T-helper 1 cell treated with Interleukin-12 subunit alpha and Interleukin-12 subunit beta and Interleukin-4 antibody, amounts not matched to agents 30 μg/mL and 1 μg/mL, for 36 hours (primary cell): ENCODE measurements around the gene CD4.

Experiments used
- H3K27ac Mint-ChIP-seq: one replicate; pipeline ENCODE4 v1.8.0; 2021; ENCODE audit warnings: mild to moderate bottlenecking, mixed read lengths
- H3K27me3 Mint-ChIP-seq: one replicate; pipeline ENCODE4 v1.8.0; 2021; ENCODE audit warnings: low read depth, mixed read lengths
- H3K36me3 Mint-ChIP-seq: one replicate; pipeline ENCODE4 v1.8.0; 2021; ENCODE audit warnings: low read depth, mixed read lengths
- H3K4me1 Mint-ChIP-seq: one replicate; pipeline ENCODE4 v1.8.0; 2021; ENCODE audit warnings: low read depth, mixed read lengths
- H3K4me3 Mint-ChIP-seq: one replicate; pipeline ENCODE4 v1.8.0; 2021; ENCODE audit warnings: mild to moderate bottlenecking, moderate library complexity, mixed read lengths
- H3K9me3 Mint-ChIP-seq: one replicate; pipeline ENCODE4 v1.8.0; 2021; ENCODE audit warnings: mixed read lengths

Gene CD4

GRCh38 chr12:6799147-6799546 is 9.8 kb downstream of the CD4 start:
- Mint-ChIP-seq H3K27ac (no peak overlapping the region), H3K27me3 (no peaks in the 10 kb centered on the region), H3K4me3 (no peak overlapping the region), H3K9me3 (no peaks in the 10 kb centered on the region), H3K36me3 (peaks cover 57% of the 10 kb centered on the region), H3K4me1 (peaks cover 33% of the 10 kb centered on the region)

DNA sequence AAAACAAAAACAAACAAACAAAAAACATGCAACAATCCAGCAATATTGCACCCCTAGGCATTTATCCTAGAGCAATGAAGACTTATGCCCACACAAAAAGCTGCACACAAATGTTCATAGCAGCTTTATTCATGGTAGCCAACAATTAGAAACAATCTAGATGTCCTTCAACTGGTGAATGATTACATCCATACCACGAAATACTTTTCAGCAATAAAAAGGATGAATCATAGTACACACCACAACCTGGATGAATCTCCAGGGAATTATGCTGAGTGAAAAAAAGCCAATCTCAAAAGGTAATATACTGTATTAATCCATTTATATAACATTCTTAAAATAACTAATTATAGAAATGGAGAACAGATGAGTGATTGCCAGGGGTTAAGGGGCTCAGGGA is 17.8 kb downstream of the CD4 start:
- Mint-ChIP-seq H3K27ac (no peak overlapping the region), H3K9me3 (no peaks in the 10 kb centered on the region), H3K4me1 (peaks cover 14% of the 10 kb centered on the region), H3K4me3 (no peak overlapping the region), H3K27me3 (no peaks in the 10 kb centered on the region), H3K36me3 (peaks cover 38% of the 10 kb centered on the region)

- Mint-ChIP-seq H3K27me3 (no peaks in the 10 kb centered on the region), H3K27ac (no peak overlapping the region), H3K36me3 (peaks cover 37% of the 10 kb centered on the region), H3K9me3 (no peaks in the 10 kb centered on the region), H3K4me3 (no peak overlapping the region), H3K4me1 (peaks cover 15% of the 10 kb centered on the region)
Observed at GRCh38 chr12:6809056-6809455, 19.7 kb downstream of the CD4 start.

DNA sequence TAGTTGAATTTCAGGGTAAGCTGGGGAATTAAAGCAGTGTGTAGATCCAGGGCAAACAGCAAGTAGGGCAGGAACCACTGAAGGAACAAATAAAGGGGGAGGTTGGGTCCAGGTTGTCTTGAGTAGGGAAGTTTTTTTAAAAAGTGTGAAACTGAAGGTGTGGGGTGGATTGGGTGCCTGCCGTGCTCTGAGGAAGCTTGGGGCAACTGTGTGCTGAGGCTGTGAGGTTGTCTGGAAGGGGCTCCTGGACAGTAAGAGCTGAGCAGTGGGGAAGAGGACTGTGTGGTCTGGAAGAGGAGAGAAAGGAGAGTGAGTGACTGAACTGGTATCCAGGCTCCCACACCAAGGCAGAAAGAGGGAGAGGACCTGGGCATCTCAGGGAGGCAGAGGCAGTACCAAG is 21.4 kb downstream of the CD4 start:
- H3K4me1 Mint-ChIP-seq, result peaks cover 14% of the 10 kb centered on the region
- H3K36me3 Mint-ChIP-seq, result peaks cover 42% of the 10 kb centered on the region
- no peaks in the 10 kb centered on the region for H3K27me3 Mint-ChIP-seq
- no peaks in the 10 kb centered on the region for H3K9me3 Mint-ChIP-seq
- H3K4me3 Mint-ChIP-seq, result no peak overlapping the region
- peak overlapping the region; percentile 8 for H3K27ac Mint-ChIP-seq

DNA sequence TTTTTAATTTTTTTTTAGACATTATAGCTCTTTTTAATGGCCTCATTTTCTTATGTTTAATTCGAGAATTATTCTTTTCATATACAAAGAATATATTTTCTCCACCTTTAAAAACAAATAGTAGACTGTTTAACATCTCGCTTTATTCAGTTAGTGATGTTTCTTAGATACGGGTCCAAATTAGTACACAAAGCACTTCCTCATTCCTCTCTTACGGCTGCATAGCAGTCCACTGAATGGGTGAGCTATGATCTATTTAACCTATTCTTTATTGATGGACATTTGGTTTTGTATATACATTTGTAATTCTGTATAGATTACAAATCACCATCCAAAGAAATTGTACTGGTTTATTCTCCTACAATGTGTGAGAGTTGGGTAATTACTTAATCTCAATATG is 24.0 kb downstream of the CD4 start:
- H3K9me3 Mint-ChIP-seq, result no peaks in the 10 kb centered on the region
- no peak overlapping the region for H3K4me3 Mint-ChIP-seq
- peaks cover 57% of the 10 kb centered on the region for H3K36me3 Mint-ChIP-seq
- H3K27ac Mint-ChIP-seq, result no peak overlapping the region
- peaks cover 14% of the 10 kb centered on the region for H3K4me1 Mint-ChIP-seq
- no peaks in the 10 kb centered on the region for H3K27me3 Mint-ChIP-seq

GRCh38 chr12:6816598-6816997 is 27.3 kb downstream of the CD4 start:
- Mint-ChIP-seq H3K9me3 (no peaks in the 10 kb centered on the region), H3K27ac (peak overlapping the region; percentile 45), H3K36me3 (peaks cover 54% of the 10 kb centered on the region)

DNA sequence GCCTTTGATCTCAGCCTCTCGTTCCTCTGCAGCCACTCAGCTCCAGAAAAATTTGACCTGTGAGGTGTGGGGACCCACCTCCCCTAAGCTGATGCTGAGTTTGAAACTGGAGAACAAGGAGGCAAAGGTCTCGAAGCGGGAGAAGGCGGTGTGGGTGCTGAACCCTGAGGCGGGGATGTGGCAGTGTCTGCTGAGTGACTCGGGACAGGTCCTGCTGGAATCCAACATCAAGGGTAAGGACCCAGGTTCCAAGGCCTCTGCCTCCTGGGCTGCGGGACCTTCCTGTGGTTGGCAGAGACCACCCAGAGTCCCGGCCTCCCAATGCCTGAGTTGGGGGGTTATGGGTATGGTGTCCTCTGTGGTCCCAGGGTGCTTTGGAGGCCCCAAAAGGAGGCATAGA is 27.8 kb downstream of the CD4 start:
- Mint-ChIP-seq H3K4me1 (peaks cover 15% of the 10 kb centered on the region), H3K27me3 (peaks cover 3% of the 10 kb centered on the region), H3K27ac (no peak overlapping the region), H3K36me3 (peaks cover 54% of the 10 kb centered on the region), H3K4me3 (no peak overlapping the region), H3K9me3 (no peaks in the 10 kb centered on the region)

More at GRCh38 chr12:6816598-6816997, 27.3 kb downstream of the CD4 start:
- Mint-ChIP-seq H3K27me3 (no peaks in the 10 kb centered on the region), H3K4me1 (peaks cover 15% of the 10 kb centered on the region), H3K4me3 (no peak overlapping the region)

GRCh38 chr12:6817662-6818157 is 28.4 kb downstream of the CD4 start:
- Mint-ChIP-seq H3K27ac (no peak overlapping the region), H3K4me3 (no peak overlapping the region), H3K9me3 (no peaks in the 10 kb centered on the region), H3K4me1 (peaks cover 15% of the 10 kb centered on the region), H3K27me3 (peaks cover 10% of the 10 kb centered on the region), H3K36me3 (peaks cover 54% of the 10 kb centered on the region)

DNA sequence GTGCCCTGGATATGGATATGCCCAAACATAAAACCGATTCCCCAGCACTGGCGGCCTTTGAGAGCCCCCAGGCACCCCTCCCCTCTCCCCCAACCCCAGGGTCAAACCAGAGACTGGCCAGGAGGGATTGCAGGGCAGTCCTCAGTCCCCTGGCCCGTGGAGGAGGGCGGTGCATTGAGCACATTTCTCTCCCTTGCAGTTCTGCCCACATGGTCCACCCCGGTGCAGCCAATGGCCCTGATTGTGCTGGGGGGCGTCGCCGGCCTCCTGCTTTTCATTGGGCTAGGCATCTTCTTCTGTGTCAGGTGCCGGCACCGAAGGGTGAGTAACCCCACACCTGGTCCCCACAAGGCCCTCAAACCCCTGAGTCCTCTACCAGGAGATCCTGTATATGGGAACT is 28.9 kb downstream of the CD4 start:
- no peak overlapping the region for H3K27ac Mint-ChIP-seq
- no peak overlapping the region for H3K4me3 Mint-ChIP-seq
- H3K9me3 Mint-ChIP-seq, result no peaks in the 10 kb centered on the region
- peaks cover 15% of the 10 kb centered on the region for H3K27me3 Mint-ChIP-seq
- peaks cover 54% of the 10 kb centered on the region for H3K36me3 Mint-ChIP-seq
- peaks cover 15% of the 10 kb centered on the region for H3K4me1 Mint-ChIP-seq

DNA sequence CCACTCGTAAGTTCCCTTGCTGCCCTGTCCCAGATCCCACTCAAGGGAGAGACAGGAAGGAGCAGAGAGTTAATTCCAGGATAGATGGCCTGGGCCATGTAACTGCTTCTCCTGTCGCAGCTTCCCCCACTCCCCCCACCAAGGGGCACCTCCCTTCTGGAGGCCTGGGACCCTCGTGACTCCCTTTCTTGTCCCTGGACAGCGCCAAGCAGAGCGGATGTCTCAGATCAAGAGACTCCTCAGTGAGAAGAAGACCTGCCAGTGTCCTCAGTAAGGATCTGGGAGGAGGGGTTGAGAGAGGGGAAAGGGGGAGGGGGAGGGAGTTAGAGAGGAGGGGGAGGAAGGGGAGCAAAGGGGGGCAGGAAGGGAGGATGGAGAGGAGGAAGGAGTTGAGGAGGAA is 29.3 kb downstream of the CD4 start:
- H3K27ac Mint-ChIP-seq, result no peak overlapping the region
- H3K9me3 Mint-ChIP-seq, result no peaks in the 10 kb centered on the region
- H3K27me3 Mint-ChIP-seq, result peaks cover 16% of the 10 kb centered on the region
- peaks cover 50% of the 10 kb centered on the region for H3K36me3 Mint-ChIP-seq
- H3K4me1 Mint-ChIP-seq, result peaks cover 14% of the 10 kb centered on the region
- H3K4me3 Mint-ChIP-seq, result no peak overlapping the region

DNA sequence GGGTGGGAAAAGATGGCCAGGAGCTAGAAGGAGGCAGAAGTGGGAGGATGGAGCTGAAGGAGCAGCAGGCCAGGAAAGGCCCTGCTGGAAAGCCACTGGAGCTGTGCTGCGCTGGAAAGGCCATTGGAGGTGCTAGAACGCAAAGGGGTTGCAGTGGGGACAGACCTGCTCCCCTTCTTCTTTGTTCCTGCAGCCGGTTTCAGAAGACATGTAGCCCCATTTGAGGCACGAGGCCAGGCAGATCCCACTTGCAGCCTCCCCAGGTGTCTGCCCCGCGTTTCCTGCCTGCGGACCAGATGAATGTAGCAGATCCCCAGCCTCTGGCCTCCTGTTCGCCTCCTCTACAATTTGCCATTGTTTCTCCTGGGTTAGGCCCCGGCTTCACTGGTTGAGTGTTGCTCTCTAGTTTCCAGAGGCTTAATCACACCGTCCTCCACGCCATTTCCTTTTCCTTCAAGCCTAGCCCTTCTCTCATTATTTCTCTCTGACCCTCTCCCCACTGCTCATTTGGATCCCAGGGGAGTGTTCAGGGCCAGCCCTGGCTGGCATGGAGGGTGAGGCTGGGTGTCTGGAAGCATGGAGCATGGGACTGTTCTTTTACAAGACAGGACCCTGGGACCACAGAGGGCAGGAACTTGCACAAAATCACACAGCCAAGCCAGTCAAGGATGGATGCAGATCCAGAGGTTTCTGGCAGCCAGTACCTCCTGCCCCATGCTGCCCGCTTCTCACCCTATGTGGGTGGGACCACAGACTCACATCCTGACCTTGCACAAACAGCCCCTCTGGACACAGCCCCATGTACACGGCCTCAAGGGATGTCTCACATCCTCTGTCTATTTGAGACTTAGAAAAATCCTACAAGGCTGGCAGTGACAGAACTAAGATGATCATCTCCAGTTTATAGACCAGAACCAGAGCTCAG is 30.0 kb downstream of the CD4 start:
- Mint-ChIP-seq H3K27ac (peak overlapping the region; percentile 58), H3K4me3 (no peak overlapping the region), H3K36me3 (peaks cover 44% of the 10 kb centered on the region), H3K9me3 (no peaks in the 10 kb centered on the region), H3K27me3 (peaks cover 20% of the 10 kb centered on the region), H3K4me1 (peaks cover 14% of the 10 kb centered on the region)

DNA sequence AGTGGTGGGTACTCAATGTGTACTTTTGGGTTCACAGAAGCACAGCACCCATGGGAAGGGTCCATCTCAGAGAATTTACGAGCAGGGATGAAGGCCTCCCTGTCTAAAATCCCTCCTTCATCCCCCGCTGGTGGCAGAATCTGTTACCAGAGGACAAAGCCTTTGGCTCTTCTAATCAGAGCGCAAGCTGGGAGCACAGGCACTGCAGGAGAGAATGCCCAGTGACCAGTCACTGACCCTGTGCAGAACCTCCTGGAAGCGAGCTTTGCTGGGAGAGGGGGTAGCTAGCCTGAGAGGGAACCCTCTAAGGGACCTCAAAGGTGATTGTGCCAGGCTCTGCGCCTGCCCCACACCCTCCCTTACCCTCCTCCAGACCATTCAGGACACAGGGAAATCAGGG is 30.8 kb downstream of the CD4 start:
- peaks cover 27% of the 10 kb centered on the region for H3K27me3 Mint-ChIP-seq
- H3K27ac Mint-ChIP-seq, result no peak overlapping the region
- no peaks in the 10 kb centered on the region for H3K9me3 Mint-ChIP-seq
- H3K4me1 Mint-ChIP-seq, result peaks cover 14% of the 10 kb centered on the region
- H3K4me3 Mint-ChIP-seq, result no peak overlapping the region
- H3K36me3 Mint-ChIP-seq, result peaks cover 38% of the 10 kb centered on the region

- Mint-ChIP-seq H3K9me3 (no peaks in the 10 kb centered on the region), H3K36me3 (peaks cover 26% of the 10 kb centered on the region), H3K27me3 (peaks cover 42% of the 10 kb centered on the region), H3K4me3 (peak within 1 kb of the TSS; percentile 61), H3K27ac (peak within 1 kb of the TSS; percentile 55), H3K4me1 (peaks cover 17% of the 10 kb centered on the region)
Observed at GRCh38 chr12:6821591-6822425, 32.5 kb downstream of the CD4 start, which contains the start of gene GPR162. TSS of gene GPR162 (plus strand) at chr12:6821821. CDS start at chr12:6823899, 2,078 bp downstream.

- Mint-ChIP-seq H3K36me3 (peaks cover 22% of the 10 kb centered on the region), H3K4me1 (peaks cover 21% of the 10 kb centered on the region), H3K4me3 (peak overlapping the region; percentile 33), H3K27ac (no peak overlapping the region), H3K9me3 (no peaks in the 10 kb centered on the region), H3K27me3 (peaks cover 49% of the 10 kb centered on the region)
Observed at GRCh38 chr12:6822426-6823135, 33.3 kb downstream of the CD4 start.
